CD4-positive, alpha-beta T cell treated with Interleukin-10 for 1 hour (primary cell): ENCODE data around the gene KIAA1671.
A peak's percentile ranks its signal among the peaks of the same experiment; 100 is the strongest.

ENCODE experiments used
- DNase-seq: peaks from one replicate; pipeline ENCODE4 v3.0.0-alpha.2; 2020

The KIAA1671 gene

DNA sequence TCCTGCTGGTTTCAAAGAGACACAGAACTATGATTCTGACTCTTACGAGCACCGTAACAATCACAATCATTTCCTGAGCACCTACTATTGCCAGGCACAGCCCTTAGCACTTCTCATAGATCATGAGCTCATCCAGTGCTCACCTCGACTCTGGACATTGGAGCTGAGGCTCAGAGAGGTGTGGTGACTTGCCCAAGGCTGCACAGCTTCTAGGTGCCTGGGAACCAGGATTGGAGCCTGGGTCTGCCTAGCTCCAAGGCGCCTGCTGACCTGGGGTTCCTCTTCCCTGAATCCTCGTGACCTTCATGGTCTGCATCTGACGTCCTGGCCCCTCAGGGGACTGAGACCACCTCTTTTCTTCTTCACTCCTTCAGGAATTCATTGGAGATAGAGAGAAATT is 196.5 kb downstream of the KIAA1671 start:
- no peak for DNase-seq

DNA sequence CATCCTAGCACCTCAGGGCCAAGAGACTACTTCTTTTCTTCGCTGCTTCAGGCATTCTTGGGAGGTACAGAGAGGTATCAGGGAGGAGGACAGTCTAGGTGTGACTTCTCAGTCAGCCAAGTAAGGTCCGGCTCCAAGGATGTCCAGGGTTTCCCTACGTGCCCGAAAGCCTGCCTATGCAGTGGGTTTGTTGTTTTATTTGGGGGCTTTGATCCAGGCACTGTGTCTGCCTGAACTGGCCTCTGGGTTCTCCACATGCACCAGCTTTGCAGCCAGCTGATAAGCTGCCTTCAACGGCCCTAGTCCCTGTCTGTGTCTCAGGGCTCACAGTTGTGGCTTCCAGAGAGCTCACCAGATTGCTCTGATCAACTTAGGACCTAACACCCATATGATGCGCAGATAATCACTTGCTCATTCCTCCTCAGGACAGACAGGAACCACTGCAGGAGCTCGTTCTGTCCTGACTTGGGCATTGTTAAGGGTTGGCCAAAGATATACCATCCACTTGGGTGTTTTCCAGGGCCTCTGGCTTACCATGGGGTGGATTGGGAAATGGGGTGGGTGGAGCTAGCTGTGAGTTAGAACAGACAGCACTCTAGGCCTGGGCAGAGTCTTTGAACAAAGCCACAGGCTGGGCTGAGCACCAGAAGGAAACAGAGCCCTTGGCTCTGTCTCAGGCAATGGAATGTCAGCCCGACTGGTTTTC is 201.6 kb downstream of the KIAA1671 start:
- DNase-seq, result no peak

DNA sequence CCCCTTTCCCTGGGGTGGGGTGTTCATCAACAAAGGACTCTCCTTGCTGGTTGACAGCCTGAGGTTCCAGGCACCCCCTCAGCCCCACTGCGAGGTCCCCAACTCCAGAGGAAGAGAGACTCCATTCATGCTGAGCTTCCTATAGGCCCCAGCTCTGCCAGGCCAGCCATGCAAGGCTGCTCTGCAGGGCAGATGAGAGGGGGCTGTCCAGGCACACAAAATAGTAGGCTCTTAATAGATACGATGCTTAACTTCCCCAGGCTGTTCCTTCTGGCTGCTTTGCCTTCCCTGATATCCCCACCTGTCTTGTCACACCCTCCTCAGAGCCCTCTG is 202.1 kb downstream of the KIAA1671 start:
- DNase-seq, result no peak

DNA sequence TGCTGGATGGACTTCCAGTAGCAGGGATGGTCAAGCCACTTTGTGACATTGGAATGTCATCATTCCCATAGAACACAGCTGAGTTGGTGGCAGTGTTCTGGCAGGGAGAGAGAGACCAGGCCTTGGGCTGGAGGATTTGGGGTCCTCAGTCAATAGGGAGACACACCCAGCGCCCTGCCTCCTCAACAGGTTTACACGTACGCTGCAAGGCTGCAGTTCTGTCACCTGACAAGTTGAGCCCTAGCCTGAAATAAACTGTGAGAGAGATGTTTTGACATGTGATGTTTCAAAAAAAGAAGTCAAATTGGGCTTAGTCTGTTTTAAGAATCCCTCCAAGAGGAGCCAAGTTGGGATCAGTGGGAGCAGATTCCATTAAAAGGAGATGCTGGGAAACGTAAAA is 204.2 kb downstream of the KIAA1671 start:
- DNase-seq, result no peak

DNA sequence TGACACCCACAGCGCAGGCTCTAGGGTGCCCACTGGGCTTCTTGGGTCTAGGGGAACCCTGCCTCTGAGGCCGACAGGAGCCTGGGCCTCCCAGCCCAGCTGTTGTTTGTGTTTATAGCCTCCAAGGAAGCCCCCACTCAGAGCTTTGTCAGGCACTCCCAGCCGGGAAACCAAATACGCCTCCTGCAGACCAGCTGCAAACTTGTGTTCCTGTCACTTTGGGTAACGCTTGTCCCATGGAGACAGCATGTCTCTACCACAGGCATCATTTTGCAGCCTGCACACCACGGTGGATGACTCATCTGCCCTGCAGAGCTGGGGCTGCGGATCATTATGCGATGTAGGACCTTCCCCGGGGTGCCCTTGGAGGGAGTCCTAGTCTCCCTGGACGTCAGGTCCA is 206.5 kb downstream of the KIAA1671 start:
- DNase-seq, result no peak

DNA sequence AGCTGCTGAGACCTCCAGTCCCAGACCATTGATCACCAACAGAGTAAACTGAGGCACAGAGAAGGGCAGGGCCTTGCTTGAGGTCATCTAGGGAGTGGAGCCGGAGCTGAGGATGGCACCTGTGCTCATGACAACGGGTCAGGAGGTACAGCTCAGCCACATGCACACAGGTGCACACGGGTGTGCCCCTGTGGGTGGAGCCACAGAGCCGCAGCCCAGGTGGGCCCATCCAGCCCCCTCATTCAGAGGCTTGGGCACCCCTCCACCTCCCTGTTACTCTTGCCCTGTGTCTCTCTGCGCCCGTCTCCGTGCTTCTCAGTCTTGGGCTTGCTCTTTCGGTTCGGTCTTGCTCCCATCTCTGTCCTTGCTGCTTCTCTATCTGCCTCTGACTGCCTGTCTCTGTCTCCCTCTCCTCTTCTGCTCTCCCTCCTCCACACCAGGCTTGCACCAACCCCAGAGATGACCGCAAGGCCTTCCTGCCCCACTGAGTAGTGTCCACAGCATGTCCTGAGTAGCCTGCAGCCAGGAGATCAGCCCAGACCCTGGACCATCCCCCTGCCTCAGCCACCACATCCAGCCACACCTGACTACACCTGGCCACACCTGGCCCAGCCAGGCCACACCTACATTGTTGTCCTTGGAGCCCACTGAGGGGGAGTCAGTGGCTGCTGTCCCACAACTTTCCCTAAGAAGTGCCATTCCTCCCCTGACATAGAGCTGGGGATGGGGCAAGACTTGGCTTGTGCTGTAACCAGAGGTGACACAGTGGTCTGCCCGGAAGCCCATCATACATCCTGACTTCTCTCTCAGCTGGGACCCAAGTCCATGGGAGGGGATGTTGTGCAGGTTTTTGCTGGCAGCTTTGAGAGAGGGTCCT is 207.8 kb downstream of the KIAA1671 start:
- DNase-seq, result no peak

DNA sequence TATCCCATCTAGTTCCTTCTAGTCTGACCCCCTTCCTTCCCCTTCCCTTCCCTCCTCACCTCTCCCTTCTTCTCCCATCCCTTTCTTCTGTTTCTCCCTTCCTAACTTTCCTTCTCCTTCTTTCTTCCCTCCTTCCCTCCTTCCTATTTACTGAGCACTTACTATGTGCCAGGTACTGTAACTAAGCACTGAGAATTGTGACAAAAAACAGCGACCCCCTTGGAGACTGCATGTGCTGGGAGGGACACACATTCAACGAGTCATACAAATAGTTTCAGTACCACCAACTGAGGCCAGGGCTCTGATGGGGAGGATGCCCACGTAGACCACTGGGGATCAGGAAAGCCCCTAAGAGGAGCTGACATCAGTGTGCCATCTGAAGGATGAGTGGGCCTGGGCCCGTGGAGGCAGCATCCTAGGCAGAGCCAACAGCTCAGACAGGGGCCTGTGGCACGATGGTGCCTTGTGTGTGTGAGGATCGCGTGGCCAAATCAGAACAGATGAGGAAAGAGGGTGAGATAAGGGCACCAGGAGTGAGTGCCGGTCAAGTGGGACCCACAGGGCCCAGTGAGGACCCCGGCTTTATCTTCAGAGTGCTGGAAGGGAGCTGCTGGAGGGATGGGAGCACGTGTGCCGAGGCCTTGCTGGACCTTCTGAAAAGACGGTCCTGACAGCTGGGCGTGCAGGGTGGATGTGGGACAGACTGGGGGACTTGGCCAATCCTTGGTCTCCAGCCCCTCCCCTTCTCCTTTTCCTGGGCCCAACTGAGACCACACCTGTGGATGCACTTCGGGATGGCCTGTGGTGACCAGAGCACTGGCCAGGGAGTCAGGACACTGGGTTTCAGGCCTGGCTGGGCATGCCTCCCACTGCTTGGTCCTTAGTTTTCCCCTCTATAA is 208.8 kb downstream of the KIAA1671 start:
- no peak for DNase-seq

DNA sequence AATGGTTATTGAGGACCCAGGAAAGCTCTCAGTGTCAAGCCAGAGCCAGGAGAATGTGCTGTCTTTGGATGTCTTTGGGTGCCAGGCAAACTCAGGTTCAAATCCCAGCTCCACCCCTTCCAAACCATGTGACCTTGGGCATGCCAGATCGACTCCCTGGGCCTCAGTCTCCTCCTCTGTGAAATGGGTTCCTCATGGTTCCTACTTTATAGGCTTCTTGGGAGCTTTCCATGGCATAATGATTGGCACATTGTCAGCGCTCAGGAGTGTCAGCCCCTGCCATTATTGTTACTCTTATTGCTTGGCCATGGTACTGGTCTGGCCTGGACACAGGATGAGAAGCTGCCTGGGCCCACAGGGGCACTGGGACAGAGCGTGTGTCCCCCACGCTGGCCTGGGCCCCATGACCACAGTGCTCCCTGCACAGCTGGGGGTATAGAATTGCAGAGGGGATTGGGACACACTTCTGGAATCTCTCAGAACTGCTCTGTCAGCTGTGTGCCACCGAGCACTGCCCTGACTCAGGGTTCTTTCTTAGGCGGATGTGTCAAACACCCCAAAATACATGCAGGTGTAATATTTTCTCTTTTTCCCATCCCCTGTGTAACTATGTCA is 209.5 kb downstream of the KIAA1671 start:
- DNase-seq, result no peak

DNA sequence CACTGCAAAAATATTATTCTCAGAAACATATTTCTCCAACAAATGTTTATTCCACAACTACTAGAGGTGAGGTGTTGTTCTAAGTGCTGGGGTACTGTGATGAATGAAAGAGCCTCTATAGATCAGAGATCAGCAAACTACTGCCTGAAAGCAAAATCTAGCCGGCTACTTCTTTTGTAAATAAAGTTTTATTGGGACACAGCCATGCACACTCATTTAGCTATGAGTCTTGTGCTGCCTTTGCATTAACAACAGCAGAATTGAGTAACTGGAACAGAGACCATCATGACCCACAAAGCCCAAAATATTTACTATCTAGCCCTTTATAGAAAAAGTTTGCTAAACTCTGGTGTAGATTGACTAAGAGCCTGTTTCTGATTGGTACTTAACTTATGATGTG is 210.0 kb downstream of the KIAA1671 start:
- no peak for DNase-seq

DNA sequence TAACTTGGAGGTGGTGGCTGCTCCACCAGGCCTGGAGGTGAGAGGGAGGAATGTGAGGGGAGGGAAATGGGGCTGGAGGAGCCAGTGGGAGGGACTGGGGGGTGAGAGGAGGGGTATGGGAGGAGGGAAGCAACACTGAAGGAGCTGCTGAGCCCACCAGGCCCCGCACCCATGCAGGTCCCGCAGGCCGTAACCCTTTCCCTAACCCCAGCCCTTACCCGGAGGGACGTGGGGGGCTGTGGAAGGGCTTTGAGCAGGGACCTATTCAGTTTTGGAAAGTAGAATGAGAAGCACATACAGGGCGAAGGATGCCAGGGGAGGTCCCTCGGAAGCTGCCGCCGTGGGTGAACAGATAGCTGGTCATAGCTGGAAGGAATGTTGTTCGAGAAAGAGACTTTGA is 213.3 kb downstream of the KIAA1671 start:
- no peak for DNase-seq

DNA sequence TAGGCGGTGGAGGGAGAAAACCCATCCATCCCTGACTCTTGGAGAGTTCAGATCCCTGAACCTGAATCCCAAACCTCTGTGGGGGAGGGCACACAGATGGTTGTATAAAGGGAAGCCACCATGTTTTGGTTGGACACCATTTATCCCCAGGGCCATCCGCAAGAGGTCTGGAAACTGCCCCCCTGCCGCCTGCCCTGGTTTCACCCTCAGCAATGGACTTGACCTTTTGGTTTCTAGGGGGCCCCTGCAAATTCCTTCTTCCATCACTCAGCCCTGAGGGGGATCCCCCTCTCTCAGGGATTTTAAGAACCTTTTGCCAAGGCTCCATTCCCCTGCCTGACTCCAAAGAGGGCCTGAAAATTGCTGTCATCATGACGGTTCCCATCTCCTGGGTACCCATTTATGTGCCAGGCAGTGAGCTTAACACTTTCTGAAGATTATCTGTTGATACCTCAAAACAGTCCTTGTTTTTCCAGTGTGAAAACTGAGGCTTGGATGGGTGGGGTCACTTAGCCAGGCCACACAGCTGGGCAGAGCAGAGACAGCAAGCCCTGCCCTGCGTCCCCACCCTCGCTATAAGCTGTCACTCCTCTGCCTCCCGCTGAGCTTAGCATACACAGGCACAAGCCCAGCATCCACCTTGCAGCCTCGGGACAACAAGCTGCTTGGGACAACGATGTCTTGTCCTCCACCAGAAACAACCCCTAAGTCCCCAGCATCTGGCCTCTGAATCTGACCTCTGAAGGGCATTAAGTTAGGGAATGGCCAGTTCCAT is 213.9 kb downstream of the KIAA1671 start:
- DNase-seq, result no peak

DNA sequence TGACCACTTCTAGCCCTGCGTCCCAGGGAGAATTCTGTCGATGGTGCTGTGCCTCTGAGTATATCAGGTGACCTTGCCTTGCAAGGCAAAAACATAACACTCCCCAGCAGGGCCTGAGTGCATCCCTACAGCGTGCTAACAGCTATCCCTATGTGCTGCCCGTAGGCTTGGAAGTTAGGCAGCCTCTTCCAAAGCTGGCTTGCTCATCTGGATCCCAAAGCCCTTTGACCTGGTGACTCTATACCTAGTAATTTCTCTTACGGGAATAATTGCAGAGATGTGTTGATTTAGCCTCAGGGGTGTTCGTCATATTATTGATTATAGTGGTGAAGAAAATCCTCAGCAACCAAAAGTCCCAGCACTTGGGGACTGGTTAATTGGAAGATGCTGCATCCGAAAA is 214.6 kb downstream of the KIAA1671 start:
- no peak for DNase-seq

DNA sequence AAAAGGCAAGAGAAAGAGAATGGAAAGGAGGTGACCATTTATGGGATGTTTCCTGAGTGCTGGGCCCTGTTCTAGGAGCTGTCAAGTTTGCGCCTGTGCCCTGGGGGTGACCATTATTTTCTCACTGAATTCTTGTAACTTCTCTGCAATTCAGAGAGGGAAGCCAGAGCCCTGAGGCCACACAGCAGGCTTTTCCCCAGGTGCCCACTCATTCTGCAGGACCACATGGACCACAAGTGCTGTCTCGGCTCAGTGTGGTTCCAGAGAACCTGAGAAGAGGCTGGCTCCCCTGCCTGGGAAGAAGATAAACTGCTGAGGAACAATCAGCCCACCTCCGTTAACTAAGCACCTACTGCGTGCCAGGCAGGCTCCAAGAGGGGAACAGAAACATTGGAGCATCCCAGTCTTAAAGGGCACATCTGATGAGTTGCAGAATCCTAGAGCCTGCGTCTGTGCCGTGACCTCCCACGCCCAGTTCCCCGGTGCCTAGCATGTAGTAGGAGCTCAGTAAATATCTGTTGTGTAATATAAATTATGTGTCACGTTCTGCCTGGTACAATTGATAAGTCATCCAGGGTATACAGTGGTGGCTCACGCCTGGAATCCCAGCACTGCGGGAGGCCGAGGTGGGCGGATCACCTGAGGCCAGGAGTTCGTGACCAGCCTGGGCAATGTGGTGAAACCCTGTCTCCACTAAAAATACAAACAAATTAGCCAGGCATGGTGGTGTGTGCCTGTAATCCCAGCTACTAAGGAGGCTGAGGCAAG is 215.5 kb downstream of the KIAA1671 start:
- DNase-seq, result no peak

DNA sequence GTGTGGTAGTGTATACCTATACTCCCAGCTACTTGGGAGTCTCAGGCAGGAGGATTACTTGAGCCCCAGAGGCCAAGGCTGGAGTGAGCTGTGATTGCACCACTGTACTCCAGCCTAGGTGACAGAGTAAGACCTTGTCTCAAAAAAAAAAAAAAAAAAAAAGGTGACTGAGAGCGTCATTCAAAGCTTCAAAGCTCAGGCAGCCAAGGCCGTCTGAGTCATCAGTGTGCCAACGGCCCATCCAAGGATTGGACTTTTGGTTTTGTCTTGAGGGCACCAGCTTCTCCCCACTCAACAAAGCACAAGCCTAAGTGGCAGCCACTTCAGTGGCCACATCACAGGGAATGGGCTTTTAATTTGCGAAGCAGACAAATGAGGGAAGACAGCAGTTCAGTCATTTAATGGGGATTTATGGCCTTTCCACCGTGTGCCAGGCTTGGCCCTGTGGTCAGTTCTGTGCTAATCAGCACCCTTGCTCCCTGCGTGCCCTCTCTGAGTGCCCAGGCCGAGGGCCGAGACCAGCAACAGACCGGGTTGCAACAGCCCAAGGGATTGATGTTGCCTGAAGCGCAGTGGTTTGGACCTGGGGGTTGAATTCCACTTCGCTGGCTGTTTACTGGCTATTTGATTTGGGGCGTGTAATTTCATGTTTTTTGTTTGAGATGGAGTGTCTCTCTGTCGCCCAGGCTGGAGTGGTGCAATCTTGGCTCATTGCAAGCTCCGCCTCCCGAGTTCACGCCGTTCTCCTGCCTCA is 216.9 kb downstream of the KIAA1671 start:
- no peak for DNase-seq

DNA sequence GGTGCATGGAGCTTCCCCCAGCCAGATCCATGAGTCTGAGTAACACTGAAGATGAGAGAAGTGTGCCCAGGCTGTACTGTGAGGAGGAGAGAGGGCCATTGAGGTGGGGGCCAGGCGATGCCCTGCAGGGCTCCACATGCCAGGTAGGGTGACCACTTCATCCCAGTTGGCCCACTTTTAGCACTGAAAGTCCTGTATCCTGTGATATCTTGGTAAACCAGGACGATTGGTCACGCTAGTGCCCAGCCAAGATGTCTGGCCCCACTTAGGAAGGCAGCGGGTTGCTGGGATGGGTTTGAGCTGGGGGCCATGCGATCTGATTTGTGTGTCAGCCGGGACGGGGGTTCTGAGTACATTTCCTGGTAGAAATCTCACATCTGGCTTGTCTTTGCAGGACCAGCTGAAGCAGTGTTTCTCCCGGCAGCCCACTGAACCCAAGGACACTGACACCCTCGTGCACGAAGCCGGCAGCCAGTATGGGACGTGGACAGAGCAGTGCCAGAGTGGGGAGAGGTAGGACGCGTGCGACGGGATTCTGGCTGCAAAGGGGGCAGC is 218.0 kb downstream of the KIAA1671 start:
- DNase-seq, result no peak

DNA sequence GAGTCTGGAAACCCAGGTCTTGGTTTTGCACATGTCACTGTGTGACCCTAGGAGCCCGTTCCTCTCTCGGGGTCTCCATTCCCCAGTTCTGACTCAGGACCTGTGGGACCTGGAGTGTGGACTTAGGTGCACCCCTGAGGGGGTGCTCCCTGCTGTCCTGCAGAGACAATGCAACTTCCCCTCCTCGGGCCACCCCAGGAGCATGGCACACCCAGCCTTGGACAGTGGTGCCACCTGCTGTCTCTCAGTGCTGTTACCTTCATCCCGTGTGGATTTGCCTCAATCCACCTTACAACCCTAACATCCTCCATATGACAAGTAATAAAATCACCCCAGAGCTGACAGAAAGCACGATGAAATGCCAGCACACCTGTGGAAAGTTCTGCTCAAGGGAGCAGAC is 219.6 kb downstream of the KIAA1671 start:
- peak; percentile 21 for DNase-seq

DNA sequence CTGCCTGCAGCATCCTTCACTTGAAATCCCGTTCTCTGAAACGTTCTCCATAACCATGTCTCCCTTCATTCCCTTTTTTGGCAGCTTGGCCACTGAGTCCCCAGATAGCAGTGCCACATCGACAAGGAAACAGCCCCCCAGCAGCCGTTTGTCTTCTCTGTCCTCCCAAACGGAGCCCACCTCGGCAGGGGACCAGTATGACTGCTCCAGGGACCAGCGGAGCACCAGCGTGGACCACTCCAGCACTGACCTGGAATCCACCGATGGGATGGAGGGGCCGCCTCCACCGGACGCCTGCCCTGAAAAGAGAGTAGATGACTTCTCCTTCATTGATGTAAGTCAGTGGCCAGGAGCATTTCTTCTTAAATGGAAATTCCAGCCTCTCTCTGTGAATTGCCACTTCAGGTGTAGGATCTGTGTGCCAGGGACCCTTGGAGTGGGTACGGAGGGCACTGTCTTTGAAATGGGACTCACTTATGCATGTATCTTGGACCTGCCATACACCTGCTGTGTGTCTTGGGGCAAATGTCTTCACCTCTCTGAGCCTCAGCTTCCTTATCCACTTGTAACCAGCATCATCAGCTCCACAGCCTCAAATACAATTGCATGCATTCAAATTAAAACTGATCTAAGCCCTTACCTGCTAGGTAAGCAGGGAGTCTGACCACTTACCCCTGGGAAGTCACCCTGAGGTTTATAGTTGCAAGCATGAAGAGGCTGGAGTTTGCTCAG is 221.8 kb downstream of the KIAA1671 start:
- DNase-seq, result no peak

DNA sequence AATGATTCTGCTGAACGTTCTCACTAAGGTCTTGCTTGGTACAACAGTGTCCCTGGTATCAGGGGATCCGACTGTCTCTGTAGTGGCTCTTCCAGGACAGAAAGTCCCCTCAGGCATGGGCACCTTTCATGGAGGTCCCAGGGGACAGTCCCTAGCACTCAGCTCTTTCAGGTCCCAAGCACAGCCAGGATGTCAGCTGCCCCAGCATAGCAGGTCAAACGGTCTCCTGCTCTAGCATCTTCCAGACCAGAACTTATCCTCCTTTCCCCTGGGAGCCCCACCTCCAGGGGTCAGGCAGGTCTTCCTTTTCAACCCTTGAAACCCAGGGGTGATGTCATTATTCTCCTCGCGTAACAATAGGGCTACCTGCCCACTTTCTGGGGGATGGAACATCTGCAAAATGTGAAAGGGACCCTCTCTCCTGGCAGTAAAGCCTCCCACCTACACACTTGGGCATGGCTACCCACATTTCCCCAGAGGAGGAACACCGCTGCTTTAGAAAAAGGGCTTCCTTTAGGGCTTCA is 222.4 kb downstream of the KIAA1671 start:
- no peak for DNase-seq

DNA sequence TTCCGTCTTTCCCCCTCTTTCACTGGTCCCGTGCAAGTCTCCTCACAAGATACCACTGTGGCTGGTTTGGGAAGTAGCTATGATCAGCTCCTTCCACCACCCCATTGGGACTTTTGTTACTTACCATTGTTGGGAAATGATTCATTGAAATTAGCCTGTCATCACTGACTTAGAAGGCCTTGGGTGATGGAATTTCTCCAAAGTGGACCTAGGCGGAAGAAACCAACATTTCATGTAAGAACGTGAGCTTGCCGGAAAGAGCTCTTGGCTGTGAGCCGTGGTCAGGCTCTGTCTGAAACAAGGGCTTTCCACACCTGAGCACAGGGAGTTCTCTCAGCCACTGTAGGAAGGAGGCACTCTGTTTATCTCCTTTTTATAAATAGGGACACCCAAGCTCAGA is 223.7 kb downstream of the KIAA1671 start:
- no peak for DNase-seq
